ENCODE measurements around the gene DLX3.

DLX3 gene

GRCh38 chr17:49962599-49963308, 32.3 kb downstream of the DLX3 start:
- peaks cover 0 to 20% (median 16%) of the 10 kb centered on the region in 5 donors for H3K4me1 ChIP-seq (ENCODE audit: control insufficient read depth in 5 of 5, insufficient read depth in 5 of 5, low read length in 5 of 5)
- no peaks in the 10 kb centered on the region for H3K36me3 ChIP-seq (ENCODE audit: control insufficient read depth in 5 of 5, insufficient read depth in 5 of 5, low read length in 5 of 5)
- H3K9ac ChIP-seq (ENCODE audit: low read length in 5 of 5): no peak overlapping the region
- no peak overlapping the region for H3K27ac ChIP-seq (ENCODE audit: low read depth, low read length)
- no peak overlapping the region for H3K4me3 ChIP-seq (ENCODE audit: low read depth in 1 of 5, low read length in 5 of 5)
- H3K27me3 ChIP-seq (ENCODE audit: control insufficient read depth in 5 of 5, insufficient read depth in 4 of 5, low read length in 5 of 5): peaks cover 39 to 59% (median 50%) of the 10 kb centered on the region in 5 donors
- no peaks in the 10 kb centered on the region for H3K9me3 ChIP-seq (ENCODE audit: control insufficient read depth in 5 of 5, low read length in 5 of 5)

GRCh38 chr17:49959183-49959935, 35.7 kb downstream of the DLX3 start:
- Histone ChIP-seq H3K27me3 (ENCODE audit: control insufficient read depth in 5 of 5, insufficient read depth in 4 of 5, low read length in 5 of 5) (peaks cover 16 to 28% (median 24%) of the 10 kb centered on the region in 5 donors), H3K9me3 (ENCODE audit: control insufficient read depth in 5 of 5, low read length in 5 of 5) (no peaks in the 10 kb centered on the region), H3K36me3 (ENCODE audit: control insufficient read depth in 5 of 5, insufficient read depth in 5 of 5, low read length in 5 of 5) (no peaks in the 10 kb centered on the region), H3K4me3 (ENCODE audit: low read depth in 1 of 5, low read length in 5 of 5) (no peak overlapping the region), H3K9ac (ENCODE audit: low read length in 5 of 5) (no peak overlapping the region), H3K27ac (ENCODE audit: low read depth, low read length) (no peak overlapping the region), H3K4me1 (ENCODE audit: control insufficient read depth in 5 of 5, insufficient read depth in 5 of 5, low read length in 5 of 5) (peaks cover 0 to 10% (median 9%) of the 10 kb centered on the region in 5 donors)

GRCh38 chr17:49958723-49959122, 36.3 kb downstream of the DLX3 start:
- peaks cover 0 to 4% (median 3%) of the 10 kb centered on the region in 5 donors for H3K4me1 ChIP-seq (ENCODE audit: control insufficient read depth in 5 of 5, insufficient read depth in 5 of 5, low read length in 5 of 5)
- H3K9ac ChIP-seq (ENCODE audit: low read length in 5 of 5): no peak overlapping the region
- no peak overlapping the region for H3K27ac ChIP-seq (ENCODE audit: low read depth, low read length)
- H3K9me3 ChIP-seq (ENCODE audit: control insufficient read depth in 5 of 5, low read length in 5 of 5): no peaks in the 10 kb centered on the region
- H3K27me3 ChIP-seq (ENCODE audit: control insufficient read depth in 5 of 5, insufficient read depth in 4 of 5, low read length in 5 of 5): peaks cover 11 to 21% (median 18%) of the 10 kb centered on the region in 5 donors
- no peak overlapping the region for H3K4me3 ChIP-seq (ENCODE audit: low read depth in 1 of 5, low read length in 5 of 5)
- no peaks in the 10 kb centered on the region for H3K36me3 ChIP-seq (ENCODE audit: control insufficient read depth in 5 of 5, insufficient read depth in 5 of 5, low read length in 5 of 5)

GRCh38 chr17:49957350-49957749, 37.7 kb downstream of the DLX3 start:
- Histone ChIP-seq H3K36me3 (ENCODE audit: control insufficient read depth in 5 of 5, insufficient read depth in 5 of 5, low read length in 5 of 5) (no peaks in the 10 kb centered on the region), H3K27ac (ENCODE audit: low read depth, low read length) (no peak overlapping the region), H3K9ac (ENCODE audit: low read length in 5 of 5) (no peak overlapping the region), H3K4me1 (ENCODE audit: control insufficient read depth in 5 of 5, insufficient read depth in 5 of 5, low read length in 5 of 5) (no peaks in the 10 kb centered on the region), H3K4me3 (ENCODE audit: low read depth in 1 of 5, low read length in 5 of 5) (no peak overlapping the region), H3K9me3 (ENCODE audit: control insufficient read depth in 5 of 5, low read length in 5 of 5) (no peaks in the 10 kb centered on the region), H3K27me3 (ENCODE audit: control insufficient read depth in 5 of 5, insufficient read depth in 4 of 5, low read length in 5 of 5) (peaks cover under 1 to 17% (median 11%) of the 10 kb centered on the region in 5 donors)

GRCh38 chr17:49956780-49957179, 38.2 kb downstream of the DLX3 start:
- Histone ChIP-seq H3K4me1 (ENCODE audit: control insufficient read depth in 5 of 5, insufficient read depth in 5 of 5, low read length in 5 of 5) (peaks cover 0 to 1% (median 0%) of the 10 kb centered on the region in 5 donors), H3K27ac (ENCODE audit: low read depth, low read length) (no peak overlapping the region), H3K9ac (ENCODE audit: low read length in 5 of 5) (no peak overlapping the region), H3K9me3 (ENCODE audit: control insufficient read depth in 5 of 5, low read length in 5 of 5) (no peaks in the 10 kb centered on the region), H3K27me3 (ENCODE audit: control insufficient read depth in 5 of 5, insufficient read depth in 4 of 5, low read length in 5 of 5) (peaks cover 0 to 21% (median 12%) of the 10 kb centered on the region in 5 donors), H3K36me3 (ENCODE audit: control insufficient read depth in 5 of 5, insufficient read depth in 5 of 5, low read length in 5 of 5) (no peaks in the 10 kb centered on the region), H3K4me3 (ENCODE audit: low read depth in 1 of 5, low read length in 5 of 5) (no peak overlapping the region)

- no peaks in the 10 kb centered on the region for H3K36me3 ChIP-seq (ENCODE audit: control insufficient read depth in 5 of 5, insufficient read depth in 5 of 5, low read length in 5 of 5)
- no peak overlapping the region for H3K4me3 ChIP-seq (ENCODE audit: low read depth in 1 of 5, low read length in 5 of 5)
- peaks cover 0 to 4% (median 0%) of the 10 kb centered on the region in 5 donors for H3K4me1 ChIP-seq (ENCODE audit: control insufficient read depth in 5 of 5, insufficient read depth in 5 of 5, low read length in 5 of 5)
- H3K27me3 ChIP-seq (ENCODE audit: control insufficient read depth in 5 of 5, insufficient read depth in 4 of 5, low read length in 5 of 5): peaks cover 0 to 28% (median 19%) of the 10 kb centered on the region in 5 donors
- H3K9me3 ChIP-seq (ENCODE audit: control insufficient read depth in 5 of 5, low read length in 5 of 5): no peaks in the 10 kb centered on the region
- no peak overlapping the region for H3K9ac ChIP-seq (ENCODE audit: low read length in 5 of 5)
- no peak overlapping the region for H3K27ac ChIP-seq (ENCODE audit: low read depth, low read length)
Measured at GRCh38 chr17:49955157-49955556, 39.9 kb downstream of the DLX3 start.

- Histone ChIP-seq H3K27ac (ENCODE audit: low read depth, low read length) (no peak overlapping the region), H3K4me1 (ENCODE audit: control insufficient read depth in 5 of 5, insufficient read depth in 5 of 5, low read length in 5 of 5) (peaks cover 0 to 4% (median 0%) of the 10 kb centered on the region in 5 donors), H3K9me3 (ENCODE audit: control insufficient read depth in 5 of 5, low read length in 5 of 5) (no peaks in the 10 kb centered on the region), H3K36me3 (ENCODE audit: control insufficient read depth in 5 of 5, insufficient read depth in 5 of 5, low read length in 5 of 5) (no peaks in the 10 kb centered on the region), H3K27me3 (ENCODE audit: control insufficient read depth in 5 of 5, insufficient read depth in 4 of 5, low read length in 5 of 5) (peaks cover 0 to 28% (median 22%) of the 10 kb centered on the region in 5 donors), H3K4me3 (ENCODE audit: low read depth in 1 of 5, low read length in 5 of 5) (no peak overlapping the region), H3K9ac (ENCODE audit: low read length in 5 of 5) (no peak overlapping the region)
Measured at GRCh38 chr17:49952912-49953497, 42.0 kb downstream of the DLX3 start.

- Histone ChIP-seq H3K27me3 (ENCODE audit: control insufficient read depth in 5 of 5, insufficient read depth in 4 of 5, low read length in 5 of 5) (peaks cover 0 to 28% (median 22%) of the 10 kb centered on the region in 5 donors), H3K27ac (ENCODE audit: low read depth, low read length) (no peak overlapping the region), H3K36me3 (ENCODE audit: control insufficient read depth in 5 of 5, insufficient read depth in 5 of 5, low read length in 5 of 5) (no peaks in the 10 kb centered on the region), H3K4me3 (ENCODE audit: low read depth in 1 of 5, low read length in 5 of 5) (no peak overlapping the region), H3K4me1 (ENCODE audit: control insufficient read depth in 5 of 5, insufficient read depth in 5 of 5, low read length in 5 of 5) (peaks cover 0 to 4% (median 0%) of the 10 kb centered on the region in 5 donors), H3K9me3 (ENCODE audit: control insufficient read depth in 5 of 5, low read length in 5 of 5) (no peaks in the 10 kb centered on the region), H3K9ac (ENCODE audit: low read length in 5 of 5) (no peak overlapping the region)
Measured at GRCh38 chr17:49952209-49952911, 42.7 kb downstream of the DLX3 start.

GRCh38 chr17:49951362-49952082, 43.5 kb downstream of the DLX3 start:
- H3K27ac ChIP-seq (ENCODE audit: low read depth, low read length): no peak overlapping the region
- H3K27me3 ChIP-seq (ENCODE audit: control insufficient read depth in 5 of 5, insufficient read depth in 4 of 5, low read length in 5 of 5): peaks cover 0 to 28% (median 25%) of the 10 kb centered on the region in 5 donors
- H3K9ac ChIP-seq (ENCODE audit: low read length in 5 of 5): no peak overlapping the region
- peaks cover 0 to 4% (median 0%) of the 10 kb centered on the region in 5 donors for H3K4me1 ChIP-seq (ENCODE audit: control insufficient read depth in 5 of 5, insufficient read depth in 5 of 5, low read length in 5 of 5)
- H3K4me3 ChIP-seq (ENCODE audit: low read depth in 1 of 5, low read length in 5 of 5): no peak overlapping the region
- H3K36me3 ChIP-seq (ENCODE audit: control insufficient read depth in 5 of 5, insufficient read depth in 5 of 5, low read length in 5 of 5): no peaks in the 10 kb centered on the region
- H3K9me3 ChIP-seq (ENCODE audit: control insufficient read depth in 5 of 5, low read length in 5 of 5): no peaks in the 10 kb centered on the region

Measured in subcutaneous abdominal adipose tissue (tissue), 5 donors.